Esophagus squamous epithelium (tissue), 4 donors: ENCODE measurements around the gene UNC5C.

Source experiments
- POLR2A ChIP-seq, 4 donors: fragments of 450-650 bp; IDR thresholded peaks; one replicate each; pipeline ENCODE4 v1.6.1; 2017; ENCODE audit warnings: antibody characterized with exemption in 4 of 4, mild to moderate bottlenecking in 4 of 4, moderate library complexity in 3 of 4
- TF ChIP-seq, protein P1 (sequence below), 6 experiments: fragments of 450-650 bp in 4 of 6; fragments of 200-600 bp in 2 of 6; sonication (generic) in 2 of 6; IDR thresholded peaks; one replicate each; pipeline ENCODE4 v1.5.1; 2016 to 2019; ENCODE audit warnings: antibody characterized with exemption in 6 of 6, mild to moderate bottlenecking in 4 of 6, moderate library complexity in 4 of 6

DNA sequence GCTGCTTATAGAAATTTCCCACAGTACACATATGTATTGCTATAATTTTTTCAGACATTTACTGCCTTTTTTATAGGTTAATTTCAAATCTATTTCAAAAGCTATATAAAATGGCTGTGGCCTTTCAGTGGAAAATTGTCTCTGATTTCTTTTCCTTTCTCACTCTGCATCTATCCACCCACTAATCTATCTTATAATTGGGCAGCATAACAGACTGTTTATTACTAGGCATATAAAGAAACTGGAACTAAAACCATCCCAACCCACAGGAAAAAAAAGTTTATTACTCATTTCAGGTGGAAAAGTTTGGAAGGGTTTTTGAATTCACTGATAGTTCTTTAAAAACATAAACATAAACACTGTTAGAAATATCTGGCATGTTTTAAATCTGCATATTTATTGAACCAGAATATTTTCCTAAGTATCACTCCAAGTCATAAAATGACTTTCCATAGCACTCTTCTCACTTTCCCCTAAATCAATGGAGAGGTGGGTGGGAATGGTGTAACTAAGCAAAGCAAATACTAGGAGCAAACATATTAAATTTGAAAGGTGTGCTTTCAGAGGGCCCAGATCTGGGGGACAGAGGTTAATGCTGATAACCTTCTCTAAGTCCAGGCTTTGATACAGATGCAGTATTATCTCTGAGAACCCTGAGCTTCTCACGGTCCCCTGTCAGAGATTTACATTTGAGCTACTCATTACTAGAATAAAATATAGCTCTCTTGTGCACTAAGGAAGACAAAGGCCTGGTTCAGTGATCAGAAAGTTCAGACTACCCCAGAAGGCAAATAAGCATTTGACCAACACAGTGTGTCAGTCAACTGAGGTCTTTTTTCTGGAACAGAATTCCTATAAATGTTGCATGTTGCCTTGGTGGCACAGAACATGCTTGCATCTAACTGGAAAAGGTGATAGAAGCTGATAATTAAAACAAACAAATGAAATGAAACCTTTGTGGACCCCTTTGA is 328.3 kb downstream of the UNC5C start:
- TF ChIP-seq, protein P1, sequence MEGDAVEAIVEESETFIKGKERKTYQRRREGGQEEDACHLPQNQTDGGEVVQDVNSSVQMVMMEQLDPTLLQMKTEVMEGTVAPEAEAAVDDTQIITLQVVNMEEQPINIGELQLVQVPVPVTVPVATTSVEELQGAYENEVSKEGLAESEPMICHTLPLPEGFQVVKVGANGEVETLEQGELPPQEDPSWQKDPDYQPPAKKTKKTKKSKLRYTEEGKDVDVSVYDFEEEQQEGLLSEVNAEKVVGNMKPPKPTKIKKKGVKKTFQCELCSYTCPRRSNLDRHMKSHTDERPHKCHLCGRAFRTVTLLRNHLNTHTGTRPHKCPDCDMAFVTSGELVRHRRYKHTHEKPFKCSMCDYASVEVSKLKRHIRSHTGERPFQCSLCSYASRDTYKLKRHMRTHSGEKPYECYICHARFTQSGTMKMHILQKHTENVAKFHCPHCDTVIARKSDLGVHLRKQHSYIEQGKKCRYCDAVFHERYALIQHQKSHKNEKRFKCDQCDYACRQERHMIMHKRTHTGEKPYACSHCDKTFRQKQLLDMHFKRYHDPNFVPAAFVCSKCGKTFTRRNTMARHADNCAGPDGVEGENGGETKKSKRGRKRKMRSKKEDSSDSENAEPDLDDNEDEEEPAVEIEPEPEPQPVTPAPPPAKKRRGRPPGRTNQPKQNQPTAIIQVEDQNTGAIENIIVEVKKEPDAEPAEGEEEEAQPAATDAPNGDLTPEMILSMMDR (IDR thresholded peaks at IDR 0.05): no peak
- no peak for TF ChIP-seq POLR2A (IDR thresholded peaks at IDR 0.05)
